ENCODE measurements around the gene PFDN1. TPM values are rescaled to one million over a fixed set of nuclear protein-coding genes. Genes with fewer than 3 reads are reported as not detected.

The PFDN1 gene
- total RNA-seq, 1 experiment from 2014 or later: 54.4 TPM

GRCh38 chr5:140346348-140347221 lies 43.7 kb upstream of the PFDN1 start, which contains the start of gene HBEGF:
Gene HBEGF, minus strand, starts transcription at chr5:140346603. Its CDS starts 275 bp downstream, at chr5:140346328.
- peaks cover 14% of the 10 kb centered on the region for H3K4me1 ChIP-seq (ENCODE audit: control insufficient read depth, insufficient read depth, low read length)
- ATAC-seq: peak; percentile 93
- no TSS peak for BruUV-seq (replicated peaks)
- intact Hi-C loops (cut with micrococcal nuclease; ENCODE audit: unreplicated experiment): loop anchor here (2.0 kb wide), 1 partner anchor 44 kb away; the partner anchor contains the start of gene PFDN1
- peak within 1 kb of the TSS; percentile 63; the same call in 1 of the 2 replicates for H3K27ac ChIP-seq (ENCODE audit: low read length)
- CTCF ChIA-PET: interaction anchor here (0.6 to 5.1 kb wide), 17 partner anchors 8 to 243 kb away, joined by 3 to 79 read pairs (median 5); partner anchors contain the start of gene PFDN1
- H3K9me3 ChIP-seq (ENCODE audit: control insufficient read depth, insufficient read depth, low read depth, low read length): no peaks in the 10 kb centered on the region
- DNase-seq (ENCODE audit: low read depth, low spot score): peak; percentile 46
- H3K4me3 ChIP-seq (ENCODE audit: low read depth in 2 of 2, low read length in 2 of 2): peak within 1 kb of the TSS; percentile 63 to 68
- POLR2A ChIA-PET: interaction anchor here (0.6 to 0.7 kb wide), 2 partner anchors 18 to 172 kb away, joined by 3 read pairs; partner anchors contain the start of gene CYSTM1
- no peaks in the 10 kb centered on the region for H3K36me3 ChIP-seq (ENCODE audit: control insufficient read depth, insufficient read depth, low read length)
- TF ChIP-seq CTCF (IDR thresholded peaks at IDR 0.05) (peak; percentile 59), SIN3A (IDR thresholded peaks at IDR 0.05; ENCODE audit: borderline replicate concordance, insufficient read depth, low read depth, low read length) (peak; percentile 43; the same call in 1 of the 2 replicates), REST (IDR thresholded peaks at IDR 0.05; ENCODE audit: insufficient read depth in 1 of 2, low read depth in 2 of 2, low read length in 1 of 2) (no peak), POLR2AphosphoS5 (IDR thresholded peaks at IDR 0.05; ENCODE audit: low read depth, low read length) (peak; percentile 74), TCF7L2 (IDR thresholded peaks at IDR 0.05; ENCODE audit: low read depth, low read length) (no peak)
- in situ Hi-C loops (cut with HindIII; ENCODE audit: low pct_unique_long_range_greater_than_20kb, low sequenced_read_pairs): no loop called here
- H3K27me3 ChIP-seq (ENCODE audit: control insufficient read depth, insufficient read depth, low read length): no peaks in the 10 kb centered on the region

- H3K27me3 ChIP-seq (ENCODE audit: control insufficient read depth, insufficient read depth, low read length): no peaks in the 10 kb centered on the region
- POLR2A ChIA-PET: interaction anchor here (0.6 to 0.7 kb wide), 3 partner anchors 13 to 171 kb away, joined by 3 to 4 read pairs (median 3); partner anchors contain the start of gene CYSTM1
- in situ Hi-C loops (cut with HindIII; ENCODE audit: low pct_unique_long_range_greater_than_20kb, low sequenced_read_pairs): no loop called here
- H3K4me1 ChIP-seq (ENCODE audit: control insufficient read depth, insufficient read depth, low read length): peaks cover 14% of the 10 kb centered on the region
- CTCF ChIA-PET: interaction anchor here (0.6 to 5.1 kb wide), 17 partner anchors 9 to 244 kb away, joined by 3 to 79 read pairs (median 5); partner anchors contain the start of gene PFDN1
- peak; percentile 66 for ATAC-seq
- intact Hi-C loops (cut with micrococcal nuclease; ENCODE audit: unreplicated experiment): loop anchor here (2.0 kb wide), 1 partner anchor 43 kb away; the partner anchor contains the start of gene PFDN1
- H3K4me3 ChIP-seq (ENCODE audit: low read depth in 2 of 2, low read length in 2 of 2): peak overlapping the region; percentile 63 to 68
- no peaks in the 10 kb centered on the region for H3K9me3 ChIP-seq (ENCODE audit: control insufficient read depth, insufficient read depth, low read depth, low read length)
- no peak for TF ChIP-seq SIN3A (IDR thresholded peaks at IDR 0.05; ENCODE audit: borderline replicate concordance, insufficient read depth, low read depth, low read length)
- peak; percentile 81 for TF ChIP-seq CTCF (IDR thresholded peaks at IDR 0.05)
- TF ChIP-seq POLR2AphosphoS5 (IDR thresholded peaks at IDR 0.05; ENCODE audit: low read depth, low read length): no peak
- DNase-seq (ENCODE audit: low read depth, low spot score): peak; percentile 33
- TSS peak; percentile 76 for BruUV-seq (replicated peaks)
- peak overlapping the region; percentile 63; the same call in 1 of the 2 replicates for H3K27ac ChIP-seq (ENCODE audit: low read length)
- no peaks in the 10 kb centered on the region for H3K36me3 ChIP-seq (ENCODE audit: control insufficient read depth, insufficient read depth, low read length)
Measured at GRCh38 chr5:140345919-140346347, 43.0 kb upstream of the PFDN1 start.
